Stimulated activated CD4-positive, alpha-beta T cell treated with anti-CD3 and anti-CD28 coated beads, TNF-alpha, amount 100 ng/mL, for 24 hours (primary cell): ENCODE results near the gene MSI2.
A peak's percentile ranks its signal among the peaks of the same experiment; 100 is the strongest.

Experiments used
- DNase-seq, 3 experiments: peaks; one replicate each; pipeline ENCODE4 v3.0.0-alpha.2; 2020; ENCODE audit warnings: low read depth in 3 of 3

The MSI2 gene

DNA sequence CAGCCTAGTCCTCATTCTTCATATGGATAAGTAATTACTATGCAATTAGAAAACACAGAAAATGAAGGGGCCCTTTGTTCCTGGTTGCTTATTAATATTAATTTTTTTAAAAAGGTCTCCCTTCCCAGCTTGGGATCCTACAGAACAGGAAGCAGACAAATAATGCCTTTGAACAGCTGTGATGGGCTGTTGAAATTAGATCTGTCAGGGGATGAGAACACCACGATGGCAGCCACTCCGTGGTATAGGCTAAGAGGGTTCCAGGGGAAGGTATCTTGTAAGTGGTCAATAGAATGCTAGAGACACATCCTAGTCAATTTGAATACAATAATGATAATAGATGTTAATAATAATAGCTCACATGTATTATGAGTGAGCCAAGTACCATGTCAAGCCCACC, 405.7 kb downstream of the MSI2 start:
- no peak for DNase-seq

DNA sequence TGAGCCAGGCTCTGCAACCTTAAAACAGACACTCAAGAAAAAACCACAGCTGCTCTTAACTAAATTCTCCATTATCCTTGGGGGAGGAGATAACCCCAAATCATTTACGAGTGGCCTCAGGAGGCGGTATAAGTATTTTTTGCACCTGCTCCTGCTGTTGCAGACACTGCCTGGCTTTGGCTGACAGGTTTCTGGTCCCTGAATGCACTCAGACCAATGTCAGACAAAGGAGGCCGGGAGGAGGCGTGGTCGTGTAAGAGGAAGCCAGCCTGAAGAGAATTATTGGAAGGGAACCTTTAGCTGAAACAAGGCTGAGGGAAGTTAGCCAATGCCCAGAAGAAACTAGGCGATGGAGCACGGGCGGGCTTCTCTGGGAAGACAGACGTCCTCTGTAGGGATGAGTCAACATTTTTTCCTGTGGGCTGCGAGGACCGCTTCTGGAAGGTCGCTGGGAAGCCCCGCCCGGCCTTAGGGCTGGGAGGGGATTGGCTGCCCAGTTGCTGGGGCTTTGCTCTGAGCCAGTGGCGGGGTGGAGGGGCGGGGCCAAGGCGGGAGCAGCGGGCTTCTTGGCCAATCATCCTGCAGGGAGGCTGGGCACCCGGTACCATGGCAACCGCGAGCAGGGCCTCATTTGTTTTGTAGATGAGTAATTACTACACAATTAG, 406.5 kb downstream of the MSI2 start:
- peak in 1 of 3 experiments; percentile 31 for DNase-seq

DNA sequence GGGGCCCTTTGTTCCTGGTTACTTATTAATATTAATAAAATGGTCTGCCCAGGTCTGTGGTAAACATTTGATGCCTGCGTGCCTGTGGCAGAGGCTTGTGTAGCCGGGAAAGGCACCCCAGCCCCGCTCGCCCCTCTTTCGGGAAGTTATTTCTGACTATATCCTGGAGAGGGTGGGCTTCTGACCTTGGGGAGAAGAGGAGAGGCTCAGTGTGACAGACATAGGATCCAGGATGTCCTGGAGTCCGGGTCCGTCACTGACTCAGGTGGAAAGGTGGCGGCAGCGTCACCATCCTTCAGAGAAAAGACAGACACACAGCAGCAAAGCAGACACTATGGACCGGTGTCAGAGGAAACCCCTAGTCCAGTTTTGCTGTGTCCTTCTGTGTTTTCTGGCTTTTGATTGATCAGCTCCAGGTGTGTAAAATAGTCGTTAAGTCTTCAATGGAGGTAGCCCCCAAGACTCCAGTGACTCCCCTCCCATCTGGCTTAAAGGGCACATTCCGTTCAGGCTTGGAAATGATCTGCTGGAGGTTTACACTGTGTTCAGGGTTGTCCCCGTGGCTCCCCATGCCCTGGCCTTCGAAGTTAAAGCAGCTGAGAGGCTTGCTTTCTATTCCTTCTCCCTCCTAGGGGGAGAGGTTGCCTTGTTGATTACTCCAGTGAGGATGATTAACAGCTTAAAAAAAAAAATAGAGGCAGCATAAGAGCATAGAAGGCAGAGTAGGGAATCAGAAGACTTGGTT, 407.2 kb downstream of the MSI2 start:
- DNase-seq: no peak

DNA sequence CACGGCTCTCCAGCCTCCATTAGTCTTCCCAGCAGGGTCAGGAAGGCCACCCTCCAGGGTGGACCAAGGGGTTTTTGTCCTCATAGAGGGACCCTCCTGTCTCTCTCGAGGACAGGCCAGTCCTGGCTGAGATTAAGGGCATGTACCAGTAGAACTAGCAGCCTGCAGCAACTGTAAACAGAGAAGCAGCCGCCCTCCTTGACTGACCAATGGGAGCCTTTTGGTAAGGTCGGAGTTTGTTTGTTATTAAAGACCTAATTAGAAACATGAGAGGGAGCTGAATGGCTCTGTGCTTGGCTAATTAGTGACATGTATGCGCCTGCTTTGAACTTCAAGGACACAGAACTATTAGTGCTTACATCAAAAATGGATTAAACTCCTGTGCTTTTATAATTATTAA, 408.8 kb downstream of the MSI2 start:
- no peak for DNase-seq

DNA sequence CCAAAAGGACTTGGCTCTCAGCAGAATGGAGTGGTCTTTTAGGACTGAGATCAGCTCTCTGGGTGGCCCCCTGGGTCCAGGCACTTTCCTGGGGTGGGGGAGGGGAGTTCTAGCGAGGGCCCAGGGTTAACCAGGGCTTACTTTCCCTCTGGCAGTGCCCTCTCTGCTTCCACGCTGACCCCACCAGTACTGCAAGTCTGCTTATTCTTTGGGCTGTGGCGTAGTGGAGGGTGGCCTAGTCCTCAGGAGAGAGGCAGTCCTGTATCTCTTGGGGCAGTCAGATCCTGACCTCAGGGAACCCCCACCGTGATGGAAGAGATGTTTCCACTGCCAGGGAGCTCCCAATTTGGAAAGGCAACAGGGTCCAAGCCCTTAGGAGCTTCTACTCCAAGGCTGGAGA, 409.4 kb downstream of the MSI2 start:
- DNase-seq: no peak

DNA sequence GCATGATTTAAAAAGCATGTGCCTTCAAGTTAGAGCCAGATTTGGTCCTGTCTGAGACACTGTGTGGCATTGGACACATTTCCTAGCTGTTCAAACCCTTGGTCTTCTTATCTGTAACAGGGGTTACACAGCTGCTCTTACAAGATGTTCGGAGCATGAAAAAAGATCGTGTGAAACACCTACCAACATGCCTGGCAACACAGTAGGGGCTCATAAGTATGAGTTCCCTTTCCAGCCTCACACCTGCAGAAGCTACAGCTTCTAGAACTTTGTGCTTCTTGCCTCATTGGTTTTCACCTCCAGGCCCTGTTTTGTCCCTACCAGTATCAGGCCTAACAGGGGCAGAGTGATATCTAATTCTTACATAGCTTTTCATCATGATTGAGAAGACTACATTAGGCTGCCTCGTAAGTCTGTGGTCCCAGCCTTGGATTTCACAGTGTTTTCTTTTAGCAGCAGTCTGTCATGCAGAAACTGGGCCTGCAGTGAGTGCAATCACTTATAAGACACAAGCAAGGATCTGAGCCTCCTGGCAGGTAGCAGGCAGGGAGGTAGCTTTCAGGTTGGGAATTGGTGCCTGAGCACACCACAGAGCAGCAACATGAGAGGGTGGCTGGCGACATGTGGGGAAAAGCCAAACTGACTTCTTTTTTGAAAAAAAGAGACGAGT, 410.0 kb downstream of the MSI2 start:
- no peak for DNase-seq

DNA sequence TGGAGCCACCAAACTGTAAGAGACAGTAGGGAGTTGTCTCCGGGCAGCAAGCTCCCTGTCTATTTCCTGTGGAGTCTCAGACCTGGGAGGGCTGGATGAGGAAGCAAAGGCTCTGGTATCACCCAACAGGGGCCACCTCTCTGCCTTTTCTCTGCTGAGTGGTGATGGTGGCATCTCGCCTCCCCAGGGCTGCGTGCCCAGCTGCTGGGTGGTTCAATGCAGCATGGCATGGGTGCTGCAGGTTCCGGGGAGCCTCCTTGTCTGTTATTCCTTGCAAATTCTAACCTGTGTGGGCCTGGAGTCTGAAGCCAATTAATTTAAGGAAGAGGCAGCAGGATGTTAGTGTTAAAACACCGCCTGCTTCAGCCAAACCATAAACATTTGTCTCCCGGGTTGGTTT, 410.6 kb downstream of the MSI2 start:
- no peak for DNase-seq

DNA sequence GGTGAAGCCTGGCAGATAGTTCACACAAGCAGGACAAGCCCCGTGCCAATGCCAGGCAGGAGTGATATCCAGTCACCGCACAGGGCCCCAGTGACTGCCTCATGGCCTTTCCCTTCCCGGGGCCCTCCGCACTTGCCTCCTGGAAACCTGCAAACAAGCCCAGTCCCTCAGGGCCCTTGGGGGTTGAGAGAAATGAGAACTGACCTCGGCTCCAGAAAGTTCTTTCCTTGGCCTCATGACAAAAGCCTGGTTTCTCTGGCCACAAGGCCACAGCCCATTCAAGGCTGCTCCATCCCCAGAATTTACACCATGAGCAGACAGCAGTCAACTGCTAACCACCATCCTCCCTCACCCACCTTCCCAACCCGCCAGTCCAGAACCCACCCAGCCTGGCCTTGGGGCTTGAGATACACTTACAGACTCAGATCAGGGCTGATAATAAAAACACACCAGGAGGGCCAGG, 411.2 kb downstream of the MSI2 start:
- DNase-seq: no peak

DNA sequence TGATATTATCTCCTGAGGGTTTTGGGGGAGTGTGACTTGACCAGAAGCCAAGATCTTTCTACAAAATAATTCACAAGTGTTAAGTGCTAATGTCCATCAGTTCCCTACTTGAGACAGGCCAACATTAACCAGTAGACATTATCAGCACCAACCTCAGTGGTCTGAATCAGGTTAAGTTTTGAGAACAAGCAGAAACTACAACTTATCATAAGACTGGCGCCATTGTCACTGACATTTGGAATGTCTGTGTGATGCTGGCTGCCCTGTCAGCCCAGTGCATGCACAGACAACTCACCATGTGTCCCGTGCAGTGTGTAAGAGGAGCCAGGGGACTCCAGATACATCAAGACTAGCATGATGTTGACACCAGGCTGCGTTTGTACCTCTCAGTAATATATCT, 412.0 kb downstream of the MSI2 start:
- DNase-seq: no peak

DNA sequence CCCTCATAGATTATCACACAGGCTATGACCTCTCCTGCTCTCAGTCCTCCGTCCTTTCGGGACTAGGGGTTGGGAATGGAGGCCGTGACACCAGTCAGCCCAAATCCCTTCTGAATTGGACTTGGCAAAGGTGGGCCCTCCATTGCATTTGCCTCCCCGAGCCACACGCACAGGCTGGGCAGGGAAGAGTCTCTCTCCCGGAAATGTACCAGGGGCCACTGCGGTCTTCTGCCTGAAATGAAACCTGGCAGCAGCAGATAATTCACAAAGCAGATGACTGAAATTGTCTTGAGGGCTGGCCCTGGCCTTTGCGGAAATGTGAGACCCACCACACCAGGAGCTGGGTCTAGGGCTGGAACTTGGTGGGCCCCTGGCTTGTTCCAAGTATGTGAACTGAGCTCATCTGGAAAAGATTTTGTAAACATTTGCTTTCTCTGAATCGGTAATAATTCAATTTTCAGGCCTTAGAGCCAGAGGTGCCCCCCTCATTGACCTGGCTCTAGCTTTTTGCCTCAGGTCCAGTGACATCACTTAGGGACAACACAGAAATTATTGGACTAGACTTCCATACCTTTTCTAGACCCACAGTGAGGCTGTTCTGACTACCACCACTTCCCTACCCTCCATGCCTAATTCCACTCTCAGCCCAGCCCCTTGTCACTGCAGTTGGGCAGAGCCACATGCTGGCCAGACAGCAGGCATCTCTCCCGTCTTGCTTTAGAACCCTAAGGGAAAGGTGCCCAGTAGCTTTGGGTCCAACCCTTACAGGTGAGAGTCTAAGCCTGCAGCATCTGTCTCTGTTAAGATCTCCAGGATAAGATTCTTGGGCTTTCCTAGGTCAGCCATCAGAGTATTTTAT, 413.6 kb downstream of the MSI2 start:
- no peak for DNase-seq

DNA sequence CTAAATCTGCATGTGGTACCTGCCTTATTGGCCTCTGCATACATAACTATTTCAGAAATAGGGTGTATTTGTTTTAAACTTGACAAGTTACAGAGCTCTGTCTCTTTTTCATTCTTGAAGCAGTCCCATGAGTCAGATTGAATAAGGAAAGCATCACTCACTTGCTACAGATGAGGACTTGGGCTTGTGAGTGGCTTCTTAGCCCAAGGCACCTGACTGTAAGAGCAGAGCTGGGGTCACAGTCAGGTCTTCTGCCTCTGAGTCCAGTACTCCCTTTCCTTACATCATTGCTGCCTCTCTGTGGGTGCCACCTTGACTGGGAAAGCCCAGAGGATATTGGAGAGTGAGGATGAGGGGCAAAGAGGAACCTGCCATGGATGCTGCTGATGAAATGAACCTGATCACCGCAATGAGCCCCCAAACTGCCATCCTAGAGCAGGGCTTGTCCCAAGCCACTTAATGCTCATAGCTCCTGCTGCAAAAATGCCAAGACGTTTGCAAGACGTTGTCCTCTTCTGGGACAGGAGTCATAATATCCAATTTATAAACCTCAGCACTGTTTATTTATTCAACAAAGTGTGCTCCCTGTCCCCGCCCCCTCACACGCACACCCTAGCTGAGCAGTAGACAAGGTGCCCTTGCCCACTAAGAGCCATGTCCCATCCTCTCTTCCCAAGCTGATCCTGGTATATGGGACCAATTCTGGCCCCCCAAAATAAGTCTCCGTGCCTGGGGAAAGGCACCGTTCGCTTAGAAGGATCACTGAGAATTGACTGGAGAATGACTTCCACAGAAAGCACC, 414.6 kb downstream of the MSI2 start:
- DNase-seq: no peak

DNA sequence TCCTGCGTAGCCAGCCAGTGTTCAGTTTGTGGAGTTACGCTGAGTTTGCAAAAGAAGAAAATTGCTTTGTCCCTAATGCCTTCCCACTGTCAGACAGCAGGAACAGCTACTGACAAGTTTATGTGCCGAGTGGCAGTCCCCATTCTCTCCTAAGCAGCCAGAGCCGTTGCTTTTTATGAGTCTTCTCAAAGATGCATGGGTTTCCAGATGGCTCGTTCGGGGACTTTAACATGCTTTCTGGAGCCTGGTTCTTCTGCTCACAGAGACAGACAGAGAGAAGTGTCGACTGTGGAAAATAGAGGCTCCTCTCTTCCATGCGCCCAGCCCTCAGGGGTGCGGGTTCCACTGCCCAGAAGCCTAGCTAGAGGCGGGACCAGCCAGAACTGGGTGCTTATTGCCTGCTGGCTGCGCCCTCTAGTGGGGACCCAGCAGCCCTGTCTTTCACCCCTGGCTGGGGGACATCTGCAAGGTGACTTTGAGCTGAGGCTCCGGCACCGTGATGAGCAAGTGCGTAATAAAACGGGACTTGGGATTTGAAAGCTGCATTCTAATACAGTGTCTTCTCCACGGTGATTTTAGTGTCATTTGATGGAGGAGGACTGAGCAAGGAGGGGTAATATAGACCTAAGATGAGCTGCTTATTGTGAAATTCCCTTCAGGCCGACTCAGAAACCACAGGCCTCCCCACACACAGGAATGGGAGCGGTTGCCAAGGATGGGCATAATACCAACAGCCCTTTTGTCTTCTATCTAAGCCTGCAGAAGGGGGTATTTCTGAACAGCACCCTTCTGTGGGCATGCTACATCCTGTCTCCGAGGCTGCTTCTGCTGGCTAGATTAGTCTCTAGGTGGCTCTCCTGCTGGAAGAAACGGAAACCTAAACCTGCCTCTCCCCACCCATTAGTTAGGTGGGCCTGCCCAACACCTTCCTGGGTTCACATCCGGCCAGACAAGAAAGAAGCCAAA, 415.6 kb downstream of the MSI2 start:
- DNase-seq: peak; percentile 39 to 61 (median 43)

DNA sequence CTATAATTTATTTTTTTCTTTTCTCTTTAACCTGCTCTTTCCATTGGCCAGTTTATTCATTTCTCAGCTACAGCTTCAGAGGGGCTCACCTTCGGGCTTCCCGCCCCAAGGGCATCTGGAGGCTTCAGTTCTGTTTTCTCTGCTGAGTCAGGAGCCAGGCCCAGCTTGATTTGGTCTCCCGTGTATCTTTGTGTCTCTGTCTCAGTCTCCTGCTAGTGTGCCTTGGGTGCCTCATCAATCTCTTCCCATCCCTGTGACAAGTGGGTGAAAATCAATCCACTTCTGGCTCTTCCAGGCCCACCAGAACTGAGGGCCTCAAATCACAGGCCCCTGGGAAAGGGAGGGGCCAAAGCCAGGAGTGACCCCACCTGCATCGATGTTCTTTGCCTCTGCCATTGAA, 416.6 kb downstream of the MSI2 start:
- DNase-seq: no peak

DNA sequence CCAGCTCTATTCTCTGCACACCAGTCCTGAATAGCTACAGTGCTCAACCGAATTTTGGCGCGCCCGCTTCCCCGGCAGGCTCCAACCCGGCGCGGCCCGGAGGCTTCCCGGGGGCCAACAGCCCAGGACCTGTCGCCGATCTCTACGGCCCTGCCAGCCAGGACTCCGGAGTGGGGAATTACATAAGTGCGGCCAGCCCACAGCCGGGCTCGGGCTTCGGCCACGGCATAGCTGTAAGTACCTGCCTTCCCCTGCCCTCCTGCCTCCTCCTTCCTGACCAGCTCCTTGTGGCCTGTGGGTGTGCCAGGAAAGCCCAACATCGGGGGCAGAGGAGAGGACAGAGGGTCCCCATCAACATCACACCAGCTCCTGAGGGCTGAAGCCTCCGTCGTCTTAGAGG, 418.6 kb downstream of the MSI2 start:
- no peak for DNase-seq

DNA sequence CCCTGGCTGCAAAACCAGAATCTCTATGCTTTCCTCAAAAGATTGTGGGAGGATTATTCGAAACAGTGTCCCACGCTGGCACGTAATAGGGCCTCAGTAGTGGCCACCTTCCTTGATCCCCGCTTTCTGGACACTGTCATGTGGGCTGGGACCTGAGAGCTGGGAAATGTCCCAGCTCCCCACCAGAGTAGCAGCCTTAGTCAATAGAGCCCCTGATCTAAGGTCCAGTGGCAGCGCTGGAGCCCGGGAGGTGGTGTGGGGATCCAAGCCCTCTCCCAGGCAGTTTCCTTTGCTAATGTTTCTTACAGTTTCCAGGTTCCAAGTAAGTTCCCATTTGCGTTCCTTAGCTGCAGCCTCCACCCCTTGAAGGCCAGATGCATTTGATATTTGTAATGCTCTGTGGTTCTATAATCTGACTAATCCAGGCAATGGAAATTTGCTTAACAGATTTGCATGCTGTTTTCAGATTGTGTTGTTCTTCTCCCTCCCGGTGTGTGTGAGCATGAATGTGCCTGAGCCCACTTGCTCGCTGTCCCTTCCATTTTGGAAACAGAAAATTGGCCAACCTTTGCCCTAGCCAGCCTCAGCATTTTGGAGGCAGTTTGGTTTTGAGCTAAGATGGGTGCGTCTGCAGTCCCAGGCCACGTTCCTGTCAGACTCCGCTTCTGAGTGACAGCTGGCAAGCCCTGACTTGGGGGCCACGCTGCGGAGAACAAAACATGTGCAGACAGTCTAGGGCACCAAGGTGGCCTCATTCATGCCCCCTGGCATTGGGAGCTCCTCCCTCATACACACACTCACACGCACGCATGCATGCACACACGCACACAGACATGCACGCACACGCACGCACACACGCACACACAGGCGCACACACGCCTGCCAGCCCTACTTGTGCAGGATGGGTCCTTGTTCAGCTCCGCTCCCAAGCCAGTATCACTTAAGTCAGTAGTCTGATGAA, 419.4 kb downstream of the MSI2 start:
- no peak for DNase-seq

DNA sequence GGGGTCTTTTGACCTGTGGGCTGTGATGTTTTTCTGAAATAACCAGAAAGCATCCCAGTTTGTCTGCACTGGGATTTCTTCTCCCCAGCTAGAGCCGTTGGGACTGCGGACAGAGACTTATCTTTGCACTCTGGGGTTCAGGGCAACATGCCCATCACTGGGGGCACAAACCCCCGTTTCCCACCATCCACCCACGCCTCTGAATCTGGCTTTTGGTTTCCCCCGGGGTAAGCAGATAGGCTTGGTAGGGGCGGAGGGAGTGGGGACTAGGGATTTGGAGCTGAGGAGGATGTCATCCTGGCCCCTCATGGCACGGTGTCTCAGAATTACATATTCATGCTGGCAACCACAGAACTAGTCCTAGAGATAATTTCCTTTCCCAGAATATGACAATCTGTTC, 420.2 kb downstream of the MSI2 start:
- no peak for DNase-seq

DNA sequence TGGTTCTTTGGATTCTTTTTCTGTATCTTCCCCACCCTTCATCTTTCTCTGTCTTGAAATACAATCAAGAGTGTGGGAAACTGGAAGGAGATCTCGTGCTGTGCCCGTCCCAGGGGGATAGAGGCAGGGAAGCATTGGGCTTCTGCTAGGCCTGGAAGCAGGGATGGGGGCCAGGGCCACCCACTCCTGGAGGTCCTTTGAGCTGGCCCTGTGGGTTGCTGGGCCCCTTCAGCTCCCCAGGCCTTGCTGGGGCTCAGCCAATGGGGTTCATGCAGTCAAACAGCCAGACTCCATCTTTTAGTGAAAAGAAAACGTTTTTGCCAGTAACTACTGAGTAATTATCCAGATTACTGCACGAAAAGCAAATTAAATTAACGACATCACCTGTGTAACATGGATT, 421.0 kb downstream of the MSI2 start:
- DNase-seq: no peak

DNA sequence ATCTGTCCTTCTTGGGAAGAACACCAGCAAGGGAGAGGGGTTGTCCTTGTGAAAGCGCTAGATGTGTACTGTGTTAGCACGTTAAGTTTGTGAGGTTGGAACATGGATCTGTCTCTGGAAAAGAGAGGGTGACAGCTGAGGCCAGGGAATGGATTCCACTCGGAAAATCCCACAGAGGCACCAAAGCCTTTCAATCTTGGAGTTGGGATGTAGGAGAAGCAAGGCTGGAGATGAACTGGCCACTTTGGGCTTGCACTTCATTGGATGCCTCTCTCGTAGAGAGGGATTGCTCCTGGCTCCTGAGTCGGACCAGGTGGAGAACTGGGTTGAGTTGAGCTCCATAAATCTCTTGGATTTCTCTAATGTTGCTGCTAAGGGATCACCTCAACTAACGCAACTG, 421.5 kb downstream of the MSI2 start:
- no peak for DNase-seq

DNA sequence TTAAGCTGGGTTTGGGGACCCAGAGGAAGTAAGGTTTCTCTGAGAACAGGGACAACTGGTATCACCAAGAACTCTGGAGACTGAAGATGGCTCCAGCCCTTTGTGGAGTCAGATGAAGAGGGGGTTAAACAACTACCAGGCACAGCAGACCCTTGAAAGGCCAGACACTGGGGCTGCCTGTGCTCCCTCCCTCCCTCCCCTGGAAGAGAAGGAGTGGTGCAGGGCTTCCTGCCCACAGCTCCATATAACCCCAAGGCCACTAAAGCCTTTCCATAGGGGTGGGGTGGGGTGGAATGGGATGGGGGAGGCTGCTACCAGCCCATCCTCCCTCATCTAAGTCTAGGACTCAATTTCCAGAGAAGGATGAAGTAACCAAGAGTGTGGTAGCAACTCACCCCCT, 422.1 kb downstream of the MSI2 start:
- no peak for DNase-seq
